K562 (cell line): Measurements from ENCODE around the gene DAPK1.

ENCODE experiments used
- CHD2 ChIP-seq: IDR thresholded peaks from 2 replicates; pipeline ENCODE4 v1.6.1; 2011; ENCODE audit warnings: low read depth, low read length
- EP300 ChIP-seq: IDR thresholded peaks from 2 replicates; pipeline ENCODE4 v1.6.1; 2012; ENCODE audit warnings: low read length, improper control_type of control experiment
- MYC ChIP-seq, 2 experiments: fragments of 250-450 bp in 1 of 2; sonication (Bioruptor Pico) in 1 of 2; IDR thresholded peaks; 2 replicates each; pipeline versions ENCODE4 v1.5.1 to v1.6.1; 2012 to 2021; ENCODE audit warnings: low read depth in 2 of 2, borderline replicate concordance in 1 of 2, improper control_type of control experiment in 1 of 2, low read length in 1 of 2, mild to moderate bottlenecking in 1 of 2, moderate library complexity in 1 of 2
- NFRKB ChIP-seq: fragments of 450-650 bp; IDR thresholded peaks from 2 replicates; pipeline ENCODE4 v1.6.1; 2016; ENCODE audit warnings: low read depth
- PPARD ChIP-seq: fragments of 250-450 bp; sonication (Bioruptor Pico); IDR thresholded peaks from 2 replicates; pipeline ENCODE4 v1.8.0; 2022; ENCODE audit warnings: inconsistent platforms, mild to moderate bottlenecking, moderate library complexity
- TAF15 ChIP-seq: fragments of 200-400 bp; formaldehyde crosslinking; IDR thresholded peaks from 2 replicates; pipeline ENCODE4 v1.6.1; 2017; ENCODE audit warnings: mild to moderate bottlenecking, low read depth, low read length, moderate library complexity
- ZBTB2 ChIP-seq: fragments of 450-650 bp; IDR thresholded peaks from 2 replicates; pipeline ENCODE4 v1.6.1; 2016; ENCODE audit warnings: antibody characterized with exemption

GRCh38 chr9:87676976-87677775 lies 179.5 kb downstream of the DAPK1 start:
- TF ChIP-seq PPARD (CRISPR knock-in tag) (no peak), ZBTB2 (no peak), MYC (IDR thresholded peaks at IDR 0.05; ENCODE audit: low read depth, low read length) (no peak), MYC (CRISPR knock-in tag; IDR thresholded peaks at IDR 0.05; ENCODE audit: borderline replicate concordance, low read depth) (no peak), NFRKB (no peak), TAF15 (no peak), CHD2 (no peak), EP300 (no peak)
